SK-N-SH treated with all-trans-retinoic acid at 6 μM for 48 hours (cell line): Measurements from ENCODE around the gene PPP1R13B.

Experiments used
- ARNTL ChIP-seq: fragments of 450-650 bp; formaldehyde crosslinking; IDR thresholded peaks from 2 replicates; pipeline ENCODE4 v1.5.0; 2020; ENCODE audit warnings: low read depth, mild to moderate bottlenecking, moderate library complexity, borderline replicate concordance
- CREB5 ChIP-seq: fragments of 250-450 bp; sonication (Bioruptor Pico); IDR thresholded peaks from 2 replicates; pipeline ENCODE4 v1.5.1; 2020; ENCODE audit warnings: low read depth, mild to moderate bottlenecking, moderate library complexity
- CSDC2 ChIP-seq: fragments of 250-450 bp; sonication (Bioruptor Pico); IDR thresholded peaks from 2 replicates; pipeline ENCODE4 v1.5.0; 2020; ENCODE audit warnings: mild to moderate bottlenecking, moderate library complexity
- ESRRG ChIP-seq: fragments of 250-450 bp; sonication (Bioruptor Pico); IDR thresholded peaks from 2 replicates; pipeline ENCODE4 v1.6.1; 2021; ENCODE audit warnings: mild to moderate bottlenecking
- PATZ1 ChIP-seq: fragments of 250-450 bp; sonication (Bioruptor Pico); IDR thresholded peaks from 2 replicates; pipeline ENCODE4 v1.8.0; 2020; ENCODE audit warnings: mild to moderate bottlenecking, moderate library complexity, borderline replicate concordance
- RARB ChIP-seq: fragments of 250-450 bp; sonication (Bioruptor Pico); IDR thresholded peaks from 2 replicates; pipeline ENCODE4 v1.8.0; 2021; ENCODE audit warnings: mild to moderate bottlenecking, moderate library complexity
- SNAI2 ChIP-seq: fragments of 250-450 bp; sonication (Bioruptor Pico); IDR thresholded peaks from 2 replicates; pipeline ENCODE4 v1.5.0; 2020; ENCODE audit warnings: mild to moderate bottlenecking, moderate library complexity
- TCF4 ChIP-seq: fragments of 250-450 bp; sonication (Bioruptor Pico); IDR thresholded peaks from 2 replicates; pipeline ENCODE4 v1.8.0; 2021; ENCODE audit warnings: mild to moderate bottlenecking, moderate library complexity, borderline replicate concordance
- ZC3H10 ChIP-seq: fragments of 250-450 bp; sonication (Bioruptor Pico); IDR thresholded peaks from 2 replicates; pipeline ENCODE4 v1.5.1; 2021; ENCODE audit warnings: mild to moderate bottlenecking, moderate library complexity
- ZFP3 ChIP-seq: fragments of 250-450 bp; sonication (Bioruptor Pico); IDR thresholded peaks from 2 replicates; pipeline ENCODE4 v1.5.0; 2020; ENCODE audit warnings: mild to moderate bottlenecking, moderate library complexity
- ZFP30 ChIP-seq: fragments of 450-650 bp; formaldehyde crosslinking; IDR thresholded peaks from 2 replicates; pipeline ENCODE4 v1.5.0; 2022; ENCODE audit warnings: mild to moderate bottlenecking, moderate library complexity
- ZNF565 ChIP-seq: fragments of 450-650 bp; formaldehyde crosslinking; conservative IDR thresholded peaks from 2 replicates; pipeline ENCODE4 v1.5.0; 2020; ENCODE audit warnings: low read depth, mild to moderate bottlenecking, moderate library complexity
- ZNF70 ChIP-seq: fragments of 450-650 bp; formaldehyde crosslinking; IDR thresholded peaks from 2 replicates; pipeline ENCODE4 v1.5.0; 2020; ENCODE audit warnings: mild to moderate bottlenecking, moderate library complexity
- ZNF8 ChIP-seq: fragments of 450-650 bp; formaldehyde crosslinking; IDR thresholded peaks from 2 replicates; pipeline ENCODE4 v1.5.0; 2020; ENCODE audit warnings: mild to moderate bottlenecking, moderate library complexity

GRCh38 chr14:103762541-103762940 lies 84.8 kb downstream of the PPP1R13B start:
- TF ChIP-seq ESRRG (no peak), RARB (no peak), ZNF8 (no peak), SNAI2 (no peak), ZFP30 (no peak), CREB5 (CRISPR knock-in tag) (no peak), ARNTL (CRISPR knock-in tag) (no peak), CSDC2 (CRISPR knock-in tag) (no peak), PATZ1 (CRISPR knock-in tag) (no peak), ZC3H10 (CRISPR knock-in tag) (no peak), ZNF70 (CRISPR knock-in tag) (no peak), ZNF565 (CRISPR knock-in tag) (no peak), ZFP3 (CRISPR knock-in tag) (no peak), TCF4 (CRISPR knock-in tag) (no peak)
